GM13976 (cell line): ENCODE data around the gene SGPP1.
"Not testable (repeated sequence)": the region's sequence is repeated elsewhere in the genome, so short reads cannot be mapped to it uniquely, and the experiment has no call there.

Experiments used
- DNase-seq: peaks from one replicate; pipeline ENCODE4 v3.0.0; 2012; ENCODE audit warnings: low spot score
- in situ Hi-C: fragments of 300-500 bp; cut with MboI; formaldehyde crosslinking; loops from one replicate; pipeline ENCODE4 v1.12.0; 2022; ENCODE audit warnings: low sequenced_read_pairs, mixed read lengths, inconsistent platforms; ENCODE audit not compliant: unreplicated experiment
- TF ChIP-seq, protein P1 (sequence below): IDR thresholded peaks from 2 replicates; pipeline ENCODE4 v1.5.1; 2012; ENCODE audit warnings: borderline replicate concordance, mild to moderate bottlenecking; ENCODE audit not compliant: insufficient read depth; ENCODE audit errors: extremely low read depth, missing control alignments, control extremely low read depth

The SGPP1 gene

DNA sequence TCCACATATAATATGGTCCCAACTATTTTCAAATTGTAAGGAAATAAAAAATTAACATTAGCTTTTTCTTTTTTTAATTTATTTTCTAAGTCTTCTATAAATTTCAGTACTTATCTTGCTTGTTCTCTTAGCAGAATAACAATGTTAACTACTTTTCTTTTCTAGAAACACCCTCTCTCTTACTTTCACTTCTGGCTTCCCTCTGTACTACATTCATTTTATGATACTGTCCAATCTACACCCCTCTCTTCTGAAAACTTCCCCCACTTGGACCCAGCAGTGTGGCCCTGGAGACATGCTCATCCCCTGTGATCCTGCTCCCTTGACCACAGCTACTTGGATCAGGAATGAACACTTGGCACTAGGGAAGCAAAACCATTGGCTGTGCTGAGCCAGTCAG is 15.7 kb downstream of the SGPP1 start:
- TF ChIP-seq, protein P1, sequence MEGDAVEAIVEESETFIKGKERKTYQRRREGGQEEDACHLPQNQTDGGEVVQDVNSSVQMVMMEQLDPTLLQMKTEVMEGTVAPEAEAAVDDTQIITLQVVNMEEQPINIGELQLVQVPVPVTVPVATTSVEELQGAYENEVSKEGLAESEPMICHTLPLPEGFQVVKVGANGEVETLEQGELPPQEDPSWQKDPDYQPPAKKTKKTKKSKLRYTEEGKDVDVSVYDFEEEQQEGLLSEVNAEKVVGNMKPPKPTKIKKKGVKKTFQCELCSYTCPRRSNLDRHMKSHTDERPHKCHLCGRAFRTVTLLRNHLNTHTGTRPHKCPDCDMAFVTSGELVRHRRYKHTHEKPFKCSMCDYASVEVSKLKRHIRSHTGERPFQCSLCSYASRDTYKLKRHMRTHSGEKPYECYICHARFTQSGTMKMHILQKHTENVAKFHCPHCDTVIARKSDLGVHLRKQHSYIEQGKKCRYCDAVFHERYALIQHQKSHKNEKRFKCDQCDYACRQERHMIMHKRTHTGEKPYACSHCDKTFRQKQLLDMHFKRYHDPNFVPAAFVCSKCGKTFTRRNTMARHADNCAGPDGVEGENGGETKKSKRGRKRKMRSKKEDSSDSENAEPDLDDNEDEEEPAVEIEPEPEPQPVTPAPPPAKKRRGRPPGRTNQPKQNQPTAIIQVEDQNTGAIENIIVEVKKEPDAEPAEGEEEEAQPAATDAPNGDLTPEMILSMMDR = no peak
- in situ Hi-C loops = no loop called here
- no peak for DNase-seq

DNA sequence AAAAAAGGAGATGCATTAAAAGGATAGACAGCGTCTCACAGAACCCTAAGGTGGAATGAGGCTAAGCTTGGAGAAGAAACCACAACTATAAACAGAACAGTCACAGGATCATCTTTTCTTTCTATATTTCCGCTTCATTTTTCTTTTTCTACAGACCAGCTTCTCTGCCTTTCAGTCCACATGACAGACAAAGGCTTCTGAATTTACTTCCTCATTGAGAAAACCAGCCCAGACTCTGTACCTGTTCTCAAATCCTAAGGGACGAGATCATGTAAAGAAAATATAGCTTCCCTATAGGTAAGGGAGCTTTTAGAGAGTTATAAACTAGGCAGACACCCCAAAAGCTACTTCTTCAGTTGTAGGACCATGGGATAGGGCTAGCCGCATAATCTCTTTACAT is 17.4 kb downstream of the SGPP1 start:
- in situ Hi-C loops = no loop called here
- DNase-seq = no peak
- TF ChIP-seq, protein P1 = no peak

DNA sequence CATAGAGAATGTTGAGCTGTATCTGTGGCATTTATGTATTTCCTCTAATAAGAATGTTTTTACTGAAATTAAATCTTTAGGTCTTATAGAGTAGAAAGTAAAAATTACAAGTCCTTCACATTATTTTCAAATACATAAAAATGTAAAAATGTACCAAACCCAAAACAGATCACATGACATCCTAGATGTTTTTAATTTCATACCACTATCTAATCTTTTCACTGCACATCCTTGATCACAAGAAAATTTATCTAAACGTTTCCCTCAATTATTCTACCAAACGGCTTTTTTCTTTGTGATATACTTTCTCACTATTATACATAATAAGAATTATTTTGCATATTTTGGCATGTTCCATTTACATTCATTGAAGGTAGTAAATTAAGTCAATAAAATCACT is 18.3 kb downstream of the SGPP1 start:
- in situ Hi-C loops = no loop called here

DNA sequence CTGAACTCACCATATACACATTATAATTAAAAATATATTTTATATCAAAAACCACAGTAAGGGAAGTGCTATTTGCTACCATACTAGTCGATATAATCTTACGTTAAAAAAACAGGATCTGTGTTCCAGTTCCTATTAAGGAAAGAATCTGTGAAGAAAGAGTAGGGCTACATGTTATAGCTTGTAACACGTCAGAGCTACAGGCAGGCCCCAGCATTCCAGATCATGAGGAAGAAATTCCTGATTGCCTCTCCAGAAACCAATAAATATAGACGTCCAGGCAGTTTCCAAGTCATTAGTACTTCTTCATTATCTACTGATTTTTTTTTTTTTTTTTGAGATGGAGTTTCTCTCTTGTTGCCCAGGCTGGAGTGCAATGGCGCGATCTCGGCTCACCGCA is 20.6 kb downstream of the SGPP1 start:
- no peak for DNase-seq
- in situ Hi-C loops = no loop called here
- TF ChIP-seq, protein P1 = no peak

More for the DNA sequence above, 18.3 kb downstream of the SGPP1 start:
- TF ChIP-seq, protein P1 = no peak
- no peak for DNase-seq

DNA sequence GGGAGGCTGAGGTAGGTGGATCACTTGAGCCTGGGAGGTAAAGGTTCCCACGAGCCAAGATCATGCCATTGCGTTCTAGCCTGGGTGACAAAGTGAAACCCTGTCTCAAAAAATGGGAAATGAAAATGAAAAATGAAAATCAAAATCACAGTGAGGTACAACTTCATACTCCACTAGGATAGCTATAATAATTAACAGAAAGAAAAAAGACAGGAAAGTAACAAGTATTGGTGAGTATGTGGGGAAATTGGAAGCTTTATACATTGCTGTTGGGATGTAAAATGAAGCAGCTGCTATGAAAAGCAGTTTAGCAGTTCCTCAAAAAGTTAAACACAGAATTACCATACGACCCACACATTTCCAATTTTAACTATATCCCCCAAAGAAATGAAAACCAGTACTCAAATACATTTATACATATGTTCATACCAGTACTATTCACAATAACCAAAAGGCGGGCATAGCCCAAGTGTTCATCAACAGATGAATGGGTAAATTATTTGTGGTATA is 22.2 kb downstream of the SGPP1 start:
- in situ Hi-C loops = no loop called here
- TF ChIP-seq, protein P1 = no peak
- no peak for DNase-seq

DNA sequence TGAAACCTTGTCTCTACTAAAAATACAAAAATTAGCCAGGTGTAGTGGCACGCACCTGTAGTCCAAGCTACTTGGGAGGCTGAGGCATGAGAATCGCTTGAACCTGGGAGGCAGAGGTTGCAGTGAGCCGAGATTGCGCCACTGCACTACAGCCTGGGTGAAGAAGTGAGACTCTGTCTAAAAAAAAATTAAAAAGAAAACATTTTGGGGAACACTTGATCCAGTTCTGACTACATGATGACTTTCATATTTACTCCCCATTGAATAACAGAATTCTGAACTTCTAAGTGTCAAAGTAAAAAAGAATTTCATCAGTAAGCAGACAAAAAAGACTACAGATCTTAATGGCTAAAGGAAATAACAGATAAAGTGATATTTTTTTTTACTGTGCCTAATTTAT is 25.3 kb downstream of the SGPP1 start:
- DNase-seq, in situ Hi-C loops: not testable (repeated sequence)

DNA sequence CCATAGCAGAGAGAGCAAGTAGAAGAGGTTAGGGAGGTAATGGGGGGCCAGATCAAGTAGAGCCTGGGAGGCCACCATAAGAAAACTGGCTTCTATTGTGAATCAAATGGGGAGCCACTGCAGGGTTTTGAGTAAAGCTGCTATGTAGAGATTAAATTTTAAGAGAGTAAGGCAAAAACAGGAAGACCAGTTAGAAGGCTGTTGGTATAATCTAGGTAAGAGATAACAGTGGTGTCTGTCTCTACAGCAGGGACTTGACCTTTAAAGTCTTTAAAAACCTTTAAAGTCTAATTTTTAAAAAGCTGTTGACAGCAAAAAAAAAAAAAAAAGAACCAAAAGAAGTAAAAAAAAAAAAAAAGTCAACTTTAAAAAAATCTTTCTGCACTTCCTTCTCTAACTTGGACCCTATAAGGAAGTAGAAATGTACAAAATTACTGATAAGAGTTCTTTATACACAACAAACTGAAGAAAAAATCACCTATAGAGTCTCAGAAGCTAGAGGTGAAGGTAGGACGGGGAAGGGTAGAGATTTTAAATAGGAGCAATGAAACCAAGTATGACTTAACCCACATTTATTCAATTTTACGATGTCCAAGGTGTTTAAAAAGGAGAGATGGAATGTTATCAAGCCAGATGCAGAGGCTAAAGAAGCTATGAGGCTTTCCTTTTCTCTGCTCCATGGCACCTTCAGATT is 26.1 kb downstream of the SGPP1 start:
- TF ChIP-seq, protein P1 = no peak
- no peak for DNase-seq
- in situ Hi-C loops = no loop called here
